ENCODE measurements around the gene SPATS1. TPM values are rescaled to one million over a fixed set of nuclear protein-coding genes. Genes with fewer than 3 reads are reported as not detected.

The SPATS1 gene
- total and polyA plus RNA-seq, 2 of the 4 experiments (the other 2 are of a cell fraction) = not detected

DNA sequence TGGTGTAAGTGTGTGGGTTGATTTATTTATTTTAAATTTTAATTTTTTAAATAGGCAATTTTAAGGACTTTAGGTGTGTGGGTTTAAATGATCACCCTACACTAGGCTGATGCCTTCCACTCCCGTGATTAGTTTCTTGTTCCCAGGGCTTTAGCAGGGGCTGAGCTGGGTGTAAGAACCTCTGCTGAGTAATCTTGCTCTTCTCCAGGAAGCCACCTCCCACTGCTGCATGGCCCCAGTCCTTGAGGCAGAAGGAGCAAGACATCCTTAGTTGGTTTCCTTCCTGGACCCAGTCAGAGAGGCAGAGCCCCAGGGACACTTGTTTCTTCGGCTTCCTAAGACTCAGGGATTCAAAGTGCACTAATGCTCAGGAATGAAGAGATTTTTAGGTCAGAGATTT, 25.2 kb downstream of the SPATS1 start:
- no peak overlapping the region for H3K56ac ChIP-seq (ENCODE audit: extremely low read depth, insufficient read depth, low read length)
- no peak overlapping the region for H2BK120ac ChIP-seq (ENCODE audit: low read depth, low read length)
- TF ChIP-seq BHLHE40 (IDR thresholded peaks at IDR 0.05; ENCODE audit: low read depth, low read length) (no peak), RAD21 (IDR thresholded peaks at IDR 0.05; ENCODE audit: low read length) (no peak), RCOR1 (IDR thresholded peaks at IDR 0.05; ENCODE audit: insufficient replicate concordance, low read length) (no peak), MAFK (IDR thresholded peaks at IDR 0.05; ENCODE audit: low read depth, low read length) (no peak), CHD1 (IDR thresholded peaks at IDR 0.05; ENCODE audit: low read depth, low read length) (no peak)
- no peak overlapping the region for H4K8ac ChIP-seq (ENCODE audit: low read depth in 2 of 2, low read length in 2 of 2)
- no peak overlapping the region for H2AK5ac ChIP-seq (ENCODE audit: low read depth, low read length)
- POLR2A ChIA-PET (ENCODE audit: unreplicated experiment) = interaction anchor here (0.6 kb wide), 1 partner anchor 43 kb away, joined by 3 read pairs; no protein-coding TSS in a partner anchor
- ATAC-seq (ENCODE audit: low read depth) = no peak
- no peak overlapping the region for H4K91ac ChIP-seq (ENCODE audit: insufficient read depth, low read depth, low read length)
- no peak overlapping the region for H3K9ac ChIP-seq (ENCODE audit: low read depth, low read length)
- H3K9me3 ChIP-seq (ENCODE audit: control insufficient read depth, insufficient read depth, low read length) = no peaks in the 10 kb centered on the region
- no peaks in the 10 kb centered on the region for H3K79me1 ChIP-seq (ENCODE audit: low read depth in 1 of 2, low read length in 2 of 2)
- no peak overlapping the region for H3K27ac ChIP-seq (ENCODE audit: insufficient read depth, low read length)
- H3K4me3 ChIP-seq (ENCODE audit: insufficient read depth, low read depth, low read length) = no peak overlapping the region
- no peak for DNase-seq
- no peak overlapping the region for H3K23ac ChIP-seq (ENCODE audit: low read depth, low read length)
- BruUV-seq (replicated peaks) = no TSS peak
- dilution Hi-C loops (cut with HindIII; ENCODE audit: low sequenced_read_pairs, unreplicated experiment) = no loop called here
- H4K20me1 ChIP-seq (ENCODE audit: insufficient read depth, low read length) = no peaks in the 10 kb centered on the region
- no peak overlapping the region for H3K4me2 ChIP-seq (ENCODE audit: low read depth, low read length)
- no peak overlapping the region for H2BK15ac ChIP-seq (ENCODE audit: low read depth, low read length)
- no peak overlapping the region for H2BK20ac ChIP-seq (ENCODE audit: low read depth, low read length)
- H2AK9ac ChIP-seq (replicated peaks; ENCODE audit: low read depth, low read length, poor library complexity) = no peak overlapping the region
- no peak overlapping the region for H3K4ac ChIP-seq (ENCODE audit: low read depth, low read length)
- no peak overlapping the region for H2BK5ac ChIP-seq (ENCODE audit: low read depth, low read length, poor library complexity, severe bottlenecking)
- peaks cover 17% of the 10 kb centered on the region for H3K27me3 ChIP-seq (ENCODE audit: control insufficient read depth, insufficient read depth, low read length)
- H4K5ac ChIP-seq (ENCODE audit: low read depth, low read length) = no peak overlapping the region
- CTCF ChIA-PET = no interaction called here
- no CpG with 5 or more reads among the region's 2 CpGs for WGBS, 2 experiments (ENCODE audit: extremely low coverage in 2 of 2, insufficient read length in 1 of 2)
- in situ Hi-C loops (cut with MboI; ENCODE audit: low sequenced_read_pairs) = no loop called here
- H3K14ac ChIP-seq (replicated peaks; ENCODE audit: low read depth, low read length) = no peak overlapping the region
- H3K9me1 ChIP-seq (ENCODE audit: insufficient read depth, low read length) = no peaks in the 10 kb centered on the region
- H3K36me3 ChIP-seq (ENCODE audit: control insufficient read depth, insufficient read depth, low read length) = no peaks in the 10 kb centered on the region
- H2AFZ ChIP-seq (replicated peaks; ENCODE audit: low read length, poor library complexity) = no peak overlapping the region
- intact Hi-C loops (cut with micrococcal nuclease) = no loop called here
- no peak overlapping the region for H3K18ac ChIP-seq (ENCODE audit: low read depth, low read length)
- no peaks in the 10 kb centered on the region for H3K4me1 ChIP-seq (ENCODE audit: control insufficient read depth, insufficient read depth, low read length)
